ENCODE measurements around the gene CDC42EP2. TPM values are rescaled to one million over a fixed set of nuclear protein-coding genes. Genes with fewer than 3 reads are reported as not detected.

The CDC42EP2 gene
- total RNA-seq, 1 donor from 2014 or later, result 0.11 TPM

DNA sequence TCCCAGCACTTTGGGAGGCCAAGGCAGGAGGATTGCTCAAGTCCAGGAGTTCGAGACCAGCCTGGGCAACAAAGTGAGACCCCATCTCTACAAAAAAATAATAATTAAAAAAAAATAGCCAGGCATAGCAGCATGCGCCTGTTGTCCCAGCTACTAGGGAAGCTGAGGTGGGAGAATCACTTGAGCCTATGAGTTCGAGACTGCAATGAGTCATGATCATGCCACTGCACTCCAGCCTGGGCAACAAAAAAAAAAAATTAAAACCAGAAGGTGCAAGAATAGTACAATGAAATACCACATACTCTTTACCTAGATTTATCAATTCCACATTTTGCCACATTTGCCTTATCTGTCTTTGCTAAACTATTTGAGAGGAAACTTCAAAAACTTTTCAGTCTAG lies 27.2 kb downstream of the CDC42EP2 start:
- H3K27me3 Mint-ChIP-seq (ENCODE audit: insufficient read depth, low read depth), result no peaks in the 10 kb centered on the region
- DNase-seq (ENCODE audit: low spot score), result no peak
- H3K4me2 ChIP-seq, result no peak overlapping the region
- H3K27ac Mint-ChIP-seq, result no peak overlapping the region
- H3K4me3 Mint-ChIP-seq, result no peak overlapping the region
- no peaks in the 10 kb centered on the region for H3K9me3 Mint-ChIP-seq
- TF ChIP-seq, protein P1, sequence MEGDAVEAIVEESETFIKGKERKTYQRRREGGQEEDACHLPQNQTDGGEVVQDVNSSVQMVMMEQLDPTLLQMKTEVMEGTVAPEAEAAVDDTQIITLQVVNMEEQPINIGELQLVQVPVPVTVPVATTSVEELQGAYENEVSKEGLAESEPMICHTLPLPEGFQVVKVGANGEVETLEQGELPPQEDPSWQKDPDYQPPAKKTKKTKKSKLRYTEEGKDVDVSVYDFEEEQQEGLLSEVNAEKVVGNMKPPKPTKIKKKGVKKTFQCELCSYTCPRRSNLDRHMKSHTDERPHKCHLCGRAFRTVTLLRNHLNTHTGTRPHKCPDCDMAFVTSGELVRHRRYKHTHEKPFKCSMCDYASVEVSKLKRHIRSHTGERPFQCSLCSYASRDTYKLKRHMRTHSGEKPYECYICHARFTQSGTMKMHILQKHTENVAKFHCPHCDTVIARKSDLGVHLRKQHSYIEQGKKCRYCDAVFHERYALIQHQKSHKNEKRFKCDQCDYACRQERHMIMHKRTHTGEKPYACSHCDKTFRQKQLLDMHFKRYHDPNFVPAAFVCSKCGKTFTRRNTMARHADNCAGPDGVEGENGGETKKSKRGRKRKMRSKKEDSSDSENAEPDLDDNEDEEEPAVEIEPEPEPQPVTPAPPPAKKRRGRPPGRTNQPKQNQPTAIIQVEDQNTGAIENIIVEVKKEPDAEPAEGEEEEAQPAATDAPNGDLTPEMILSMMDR (IDR thresholded peaks at IDR 0.05), result no peak
- TF ChIP-seq EZH2 (IDR thresholded peaks at IDR 0.05) (no peak), EZH2phosphoT487 (IDR thresholded peaks at IDR 0.05) (no peak)
- peaks cover 8% of the 10 kb centered on the region for H3K36me3 ChIP-seq
- peaks cover 40% of the 10 kb centered on the region for H3K79me2 ChIP-seq (ENCODE audit: low read depth)
- peaks cover 53% of the 10 kb centered on the region for H4K20me1 ChIP-seq (ENCODE audit: low read depth)
- no peaks in the 10 kb centered on the region for H3K9me3 ChIP-seq (ENCODE audit: low read depth)
- H3K4me1 Mint-ChIP-seq, result peaks cover 4% of the 10 kb centered on the region
- H3F3A ChIP-seq (ENCODE audit: low read depth), result no peaks in the 10 kb centered on the region
- no peak overlapping the region for H3K27ac ChIP-seq
- H3K27me3 ChIP-seq, result no peaks in the 10 kb centered on the region
- no peak overlapping the region for H3K9ac ChIP-seq
- H3K36me3 Mint-ChIP-seq, result peaks cover 39% of the 10 kb centered on the region
- H3K4me3 ChIP-seq, result no peak overlapping the region
- H3K4me1 ChIP-seq, result no peaks in the 10 kb centered on the region
- no peak overlapping the region for H2AFZ ChIP-seq (replicated peaks)

DNA sequence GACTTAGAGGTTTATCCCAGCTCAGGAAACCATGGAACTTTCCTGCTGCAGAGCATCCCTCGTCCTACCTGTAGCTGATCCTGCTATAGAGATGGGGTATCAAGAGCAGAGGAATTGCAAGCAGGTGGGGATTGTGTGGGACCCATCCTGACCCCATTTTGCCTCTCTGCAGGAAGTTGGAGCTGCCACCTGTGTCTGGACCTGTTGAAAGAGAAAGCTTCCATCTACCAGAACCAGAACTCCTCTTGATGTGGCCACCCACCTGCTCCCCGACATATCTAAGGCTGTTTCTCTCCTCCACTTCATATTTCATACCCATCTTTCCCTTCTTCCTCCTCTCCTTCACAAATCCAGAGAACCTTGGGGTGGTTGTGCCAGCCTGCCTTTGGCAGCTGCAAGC lies 36.8 kb downstream of the CDC42EP2 start:
- Histone ChIP-seq H3F3A (ENCODE audit: low read depth) (peaks cover 46% of the 10 kb centered on the region), H3K4me2 (no peak overlapping the region), H3K36me3 (peaks cover 6% of the 10 kb centered on the region), H3K27me3 (peaks cover 13% of the 10 kb centered on the region), H3K4me1 (peaks cover 13% of the 10 kb centered on the region), H3K4me3 (no peak overlapping the region), H2AFZ (replicated peaks) (no peak overlapping the region), H4K20me1 (ENCODE audit: low read depth) (peaks cover 30% of the 10 kb centered on the region), H3K9ac (no peak overlapping the region), H3K9me3 (ENCODE audit: low read depth) (no peaks in the 10 kb centered on the region), H3K79me2 (ENCODE audit: low read depth) (no peaks in the 10 kb centered on the region), H3K27ac (no peak overlapping the region)
- DNase-seq (ENCODE audit: low spot score), result no peak
- TF ChIP-seq, protein P1 (IDR thresholded peaks at IDR 0.05), result no peak
- no peak for TF ChIP-seq EZH2 (IDR thresholded peaks at IDR 0.05)
- no peak for TF ChIP-seq EZH2phosphoT487 (IDR thresholded peaks at IDR 0.05)
- Mint-ChIP-seq H3K4me1 (peaks cover 20% of the 10 kb centered on the region), H3K27me3 (ENCODE audit: insufficient read depth, low read depth) (peaks cover 9% of the 10 kb centered on the region), H3K27ac (no peak overlapping the region), H3K4me3 (no peak overlapping the region), H3K36me3 (peaks cover 19% of the 10 kb centered on the region), H3K9me3 (no peaks in the 10 kb centered on the region)

DNA sequence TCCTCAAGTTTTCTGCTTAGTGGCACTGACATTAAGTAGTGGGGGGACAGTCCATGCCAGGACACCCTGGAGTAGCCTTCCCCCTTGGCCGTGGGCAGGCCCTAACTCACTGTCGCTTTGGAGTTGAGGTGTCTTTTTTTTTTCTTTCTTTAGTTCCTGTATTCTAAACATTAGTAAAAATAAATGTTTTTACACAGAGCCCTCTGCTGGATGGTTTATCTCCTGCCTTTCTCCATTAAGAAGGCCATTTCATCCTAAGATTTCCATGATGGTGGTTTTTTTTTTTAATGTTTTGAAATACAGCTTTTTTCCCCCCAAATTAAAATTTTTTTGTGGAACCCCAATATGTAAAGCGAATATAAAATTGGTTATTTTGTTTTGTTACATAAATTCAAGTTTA lies 38.1 kb downstream of the CDC42EP2 start:
- H4K20me1 ChIP-seq (ENCODE audit: low read depth), result peaks cover 30% of the 10 kb centered on the region
- no peak overlapping the region for H3K27ac Mint-ChIP-seq
- TF ChIP-seq EZH2phosphoT487 (IDR thresholded peaks at IDR 0.05), result no peak
- no peak for TF ChIP-seq EZH2 (IDR thresholded peaks at IDR 0.05)
- TF ChIP-seq, protein P1 (IDR thresholded peaks at IDR 0.05), result peak; percentile 40

More for the DNA sequence above, 38.1 kb downstream of the CDC42EP2 start:
- no peak overlapping the region for H2AFZ ChIP-seq (replicated peaks)
- no peaks in the 10 kb centered on the region for H3K9me3 Mint-ChIP-seq
- no peaks in the 10 kb centered on the region for H3K79me2 ChIP-seq (ENCODE audit: low read depth)
- H3K36me3 ChIP-seq, result peaks cover 6% of the 10 kb centered on the region
- H3K27me3 Mint-ChIP-seq (ENCODE audit: insufficient read depth, low read depth), result peaks cover 9% of the 10 kb centered on the region
- no peak overlapping the region for H3K4me3 ChIP-seq
- H3K4me2 ChIP-seq, result no peak overlapping the region
- H3K27ac ChIP-seq, result no peak overlapping the region
- no peak for DNase-seq (ENCODE audit: low spot score)
- peaks cover 26% of the 10 kb centered on the region for H3K27me3 ChIP-seq
- H3K4me1 Mint-ChIP-seq, result peaks cover 25% of the 10 kb centered on the region
- H3K9ac ChIP-seq, result no peak overlapping the region
- H3K9me3 ChIP-seq (ENCODE audit: low read depth), result no peaks in the 10 kb centered on the region
- peaks cover 17% of the 10 kb centered on the region for H3K36me3 Mint-ChIP-seq
- no peak overlapping the region for H3K4me3 Mint-ChIP-seq
- peaks cover 46% of the 10 kb centered on the region for H3F3A ChIP-seq (ENCODE audit: low read depth)
- peaks cover 13% of the 10 kb centered on the region for H3K4me1 ChIP-seq
